ENCODE measurements around the gene OS9. TPM values are rescaled to one million over a fixed set of nuclear protein-coding genes. Genes with fewer than 3 reads are reported as not detected.

Gene OS9
- polyA plus RNA-seq, 1 donor: 212 TPM

- no peak for DNase-seq
These were observed 40.0 kb downstream of the OS9 start for GRCh38 chr12:57733928-57734327.

GRCh38 chr12:57734591-57734990 lies 40.7 kb downstream of the OS9 start:
- DNase-seq: no peak

GRCh38 chr12:57735198-57735855 lies 41.4 kb downstream of the OS9 start:
- DNase-seq: no peak

- DNase-seq: no peak
These were observed 42.2 kb downstream of the OS9 start for GRCh38 chr12:57735952-57736740.

- DNase-seq: no peak
These were observed 43.0 kb downstream of the OS9 start for GRCh38 chr12:57736741-57737466.

- DNase-seq: no peak
These were observed 43.8 kb downstream of the OS9 start for GRCh38 chr12:57737467-57738460.

- no peak for DNase-seq
These were observed 44.8 kb downstream of the OS9 start, which contains the start of gene AGAP2 for GRCh38 chr12:57738661-57739237. AGAP2 (minus strand) TSS chr12:57738742; CDS start chr12:57738246, 496 bp downstream.

- DNase-seq: no peak
These were observed 45.5 kb downstream of the OS9 start for GRCh38 chr12:57739387-57739786.

- no peak for DNase-seq
These were observed 46.1 kb downstream of the OS9 start for GRCh38 chr12:57739914-57740538.

- no peak for DNase-seq
These were observed 46.9 kb downstream of the OS9 start for GRCh38 chr12:57740656-57741412.

GRCh38 chr12:57741413-57741789 lies 47.5 kb downstream of the OS9 start:
- no peak for DNase-seq

- no peak for DNase-seq
These were observed 48.2 kb downstream of the OS9 start for GRCh38 chr12:57741844-57742738.

GRCh38 chr12:57743769-57744168 lies 49.8 kb downstream of the OS9 start:
- no peak for DNase-seq

- no peak for DNase-seq
These were observed 50.4 kb downstream of the OS9 start for GRCh38 chr12:57744194-57744776.

- peak; percentile 98 for DNase-seq
These were observed 51.0 kb downstream of the OS9 start, which contains the start of gene TSPAN31 for GRCh38 chr12:57744777-57745484. TSPAN31 (plus strand) TSS chr12:57745039; CDS start chr12:57745155, 116 bp downstream.

- DNase-seq: no peak
These were observed 51.6 kb downstream of the OS9 start for GRCh38 chr12:57745485-57745881.

GRCh38 chr12:57746025-57746424 lies 52.1 kb downstream of the OS9 start:
- DNase-seq: no peak

GRCh38 chr12:57749061-57749460 lies 55.1 kb downstream of the OS9 start:
- DNase-seq: no peak
